PC-9 (cell line): ENCODE measurements around the gene HES3. TPM values are rescaled to one million over a fixed set of nuclear protein-coding genes. Genes with fewer than 3 reads are reported as not detected.
A peak's percentile ranks its signal among the peaks of the same experiment; 100 is the strongest.

Source experiments
- BruUV-seq: library from RNA; stranded (reverse); fragments of 400-500 nt; replicated peaks from 2 replicates; lab custom pipeline; 2021; lab: Mats Ljungman, UMichigan
- CTCF ChIA-PET: fragments of 300-600 bp; sonication (Branson Sonifier 250); formaldehyde crosslinking; loops from one replicate; lab custom pipeline; 2022; ENCODE audit warnings: antibody characterized with exemption; lab: Charles Lee
- POLR2A ChIA-PET: fragments of 300-600 bp; sonication (Branson Sonifier 250); formaldehyde crosslinking; loops from one replicate; lab custom pipeline; 2022; ENCODE audit warnings: antibody characterized with exemption; ENCODE audit not compliant: unreplicated experiment; lab: Charles Lee
- DNase-seq, 2 experiments: peaks; one replicate each; pipeline versions ENCODE4 v3.0.0 to v3.0.0-alpha.2; 2015 to 2022; ENCODE audit warnings: mixed read lengths in 1 of 2
- H2AFZ ChIP-seq: fragments of 200-600 bp; sonication (generic); 2 replicates; pipeline ENCODE4 v1.8.1; 2017; ENCODE audit warnings: antibody characterized with exemption
- H3F3A ChIP-seq: fragments of 200-600 bp; sonication (generic); 2 replicates; pipeline ENCODE4 v1.8.1; 2017; ENCODE audit warnings: antibody characterized with exemption, mild to moderate bottlenecking, low read depth; ENCODE audit not compliant: insufficient read depth
- H3K27ac ChIP-seq: fragments of 200-600 bp; sonication (generic); 2 replicates; pipeline ENCODE4 v1.6.1; 2016; ENCODE audit warnings: mixed run types
- H3K27me3 ChIP-seq: fragments of 200-600 bp; sonication (generic); 2 replicates; pipeline ENCODE4 v1.6.1; 2016; ENCODE audit warnings: low read depth, mixed run types; ENCODE audit not compliant: insufficient read depth
- H3K36me3 ChIP-seq: fragments of 200-600 bp; sonication (generic); 2 replicates; pipeline ENCODE4 v1.6.1; 2016; ENCODE audit warnings: low read depth, mixed run types
- H3K4me1 ChIP-seq: fragments of 200-600 bp; sonication (generic); replicated peaks from 2 replicates; pipeline ENCODE4 v1.6.1; 2016; ENCODE audit warnings: mixed run types; ENCODE audit not compliant: insufficient read depth
- H3K4me2 ChIP-seq: fragments of 200-600 bp; sonication (generic); 2 replicates; pipeline ENCODE4 v1.6.1; 2017; ENCODE audit warnings: mixed run types
- H3K4me3 ChIP-seq: fragments of 200-600 bp; sonication (generic); 2 replicates; pipeline ENCODE4 v1.6.1; 2016; ENCODE audit warnings: mixed run types
- H3K79me2 ChIP-seq: fragments of 200-600 bp; sonication (generic); 2 replicates; pipeline ENCODE4 v1.6.1; 2017; ENCODE audit warnings: low read depth, mixed run types
- H3K9me2 ChIP-seq: fragments of 200-600 bp; sonication (generic); 2 replicates; pipeline ENCODE4 v1.8.1; 2017; ENCODE audit warnings: mild to moderate bottlenecking; ENCODE audit not compliant: insufficient read depth
- H3K9me3 ChIP-seq: fragments of 200-600 bp; sonication (generic); 2 replicates; pipeline ENCODE4 v1.8.1; 2016; ENCODE audit warnings: low read depth; ENCODE audit not compliant: insufficient read depth
- H4K20me1 ChIP-seq: fragments of 200-600 bp; sonication (generic); 2 replicates; pipeline ENCODE4 v1.8.1; 2017; ENCODE audit not compliant: insufficient read depth
- EZH2 ChIP-seq: fragments of 200-600 bp; sonication (generic); IDR thresholded peaks from 2 replicates; pipeline ENCODE4 v1.8.0; 2017; ENCODE audit warnings: antibody characterized with exemption, low read depth
- intact Hi-C: fragments of 100-400 bp; cut with micrococcal nuclease; formaldehyde crosslinking; loops from one replicate; pipeline ENCODE4 v1.10.0; 2022; ENCODE audit not compliant: unreplicated experiment
- total RNA-seq: library from RNA; stranded (reverse); gene quantifications from 2 replicates; pipeline ENCODE4 v1.2.3, GENCODE V29; 2021
- TF ChIP-seq, protein P1 (sequence below): fragments of 200-600 bp; sonication (generic); conservative IDR thresholded peaks from 2 replicates; pipeline ENCODE4 v1.6.1; 2017; ENCODE audit warnings: mixed run types, antibody characterized with exemption, mild to moderate bottlenecking, moderate library complexity

Gene HES3
- total RNA-seq, 1 experiment from 2014 or later = not detected

DNA sequence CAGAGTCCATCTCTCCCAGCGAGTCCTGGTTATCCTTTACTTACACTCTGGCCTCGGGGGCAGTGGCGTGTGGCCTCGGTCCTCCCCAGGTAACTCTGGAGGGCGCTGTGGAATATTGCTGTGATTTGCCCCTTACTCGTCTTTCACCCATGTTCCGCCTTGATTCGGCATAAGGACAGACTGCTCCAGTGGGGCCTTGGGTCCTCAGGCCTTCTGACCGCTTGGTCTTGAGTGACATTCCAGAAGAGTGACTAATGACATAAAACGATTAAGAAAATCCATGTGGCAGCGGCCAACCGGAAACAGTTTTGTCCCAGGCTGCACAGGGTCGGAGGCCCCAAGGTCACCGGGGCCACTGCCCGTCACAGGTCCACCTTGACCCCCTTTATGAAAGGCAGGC is 19.3 kb upstream of the HES3 start:
- DNase-seq = peak; percentile 40 to 54
- H4K20me1 ChIP-seq = no peaks in the 10 kb centered on the region; the same call in 1 of the 2 replicates
- peaks cover 27% of the 10 kb centered on the region for H3F3A ChIP-seq
- H3K27me3 ChIP-seq = no peaks in the 10 kb centered on the region
- TF ChIP-seq, protein P1, sequence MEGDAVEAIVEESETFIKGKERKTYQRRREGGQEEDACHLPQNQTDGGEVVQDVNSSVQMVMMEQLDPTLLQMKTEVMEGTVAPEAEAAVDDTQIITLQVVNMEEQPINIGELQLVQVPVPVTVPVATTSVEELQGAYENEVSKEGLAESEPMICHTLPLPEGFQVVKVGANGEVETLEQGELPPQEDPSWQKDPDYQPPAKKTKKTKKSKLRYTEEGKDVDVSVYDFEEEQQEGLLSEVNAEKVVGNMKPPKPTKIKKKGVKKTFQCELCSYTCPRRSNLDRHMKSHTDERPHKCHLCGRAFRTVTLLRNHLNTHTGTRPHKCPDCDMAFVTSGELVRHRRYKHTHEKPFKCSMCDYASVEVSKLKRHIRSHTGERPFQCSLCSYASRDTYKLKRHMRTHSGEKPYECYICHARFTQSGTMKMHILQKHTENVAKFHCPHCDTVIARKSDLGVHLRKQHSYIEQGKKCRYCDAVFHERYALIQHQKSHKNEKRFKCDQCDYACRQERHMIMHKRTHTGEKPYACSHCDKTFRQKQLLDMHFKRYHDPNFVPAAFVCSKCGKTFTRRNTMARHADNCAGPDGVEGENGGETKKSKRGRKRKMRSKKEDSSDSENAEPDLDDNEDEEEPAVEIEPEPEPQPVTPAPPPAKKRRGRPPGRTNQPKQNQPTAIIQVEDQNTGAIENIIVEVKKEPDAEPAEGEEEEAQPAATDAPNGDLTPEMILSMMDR = no peak
- TF ChIP-seq EZH2 = no peak
- H3K9me3 ChIP-seq = no peaks in the 10 kb centered on the region
- no peak overlapping the region for H3K4me2 ChIP-seq
- H3K9me2 ChIP-seq = no peaks in the 10 kb centered on the region
- intact Hi-C loops = loop anchor here (10.0 kb wide), 1 partner anchor 390 kb away; the partner anchor contains the start of gene PHF13
- no peaks in the 10 kb centered on the region for H3K79me2 ChIP-seq
- H3K4me1 ChIP-seq = peaks cover 44% of the 10 kb centered on the region
- no TSS peak for BruUV-seq
- no peak overlapping the region for H3K27ac ChIP-seq
- CTCF ChIA-PET = interaction anchor here (0.9 to 1.0 kb wide), 2 partner anchors 18 to 20 kb away, joined by 5 to 11 read pairs; no protein-coding TSS in a partner anchor
- POLR2A ChIA-PET = no interaction called here
- no peak overlapping the region for H2AFZ ChIP-seq
- H3K36me3 ChIP-seq = no peaks in the 10 kb centered on the region
- no peak overlapping the region for H3K4me3 ChIP-seq

DNA sequence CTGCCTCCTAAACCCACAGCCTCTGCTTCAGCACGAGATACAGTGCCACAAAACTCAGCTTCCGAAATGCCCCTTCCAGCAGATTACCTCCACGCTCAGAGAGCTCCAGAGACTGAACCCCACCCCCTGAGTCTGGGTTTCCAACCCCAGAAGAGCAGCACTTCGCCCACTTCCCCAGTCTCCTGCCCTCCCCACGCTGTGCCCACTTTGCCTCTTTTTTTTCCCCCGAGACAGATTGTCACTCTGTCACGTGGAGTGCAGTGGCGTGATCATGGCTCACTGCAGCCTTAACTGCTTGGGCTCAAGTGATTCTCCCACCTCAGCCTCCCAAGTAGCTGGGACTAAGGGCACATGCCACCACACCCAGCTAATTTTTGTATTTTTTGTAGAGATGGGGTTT is 18.3 kb upstream of the HES3 start:
- Histone ChIP-seq H3K9me3 (no peaks in the 10 kb centered on the region), H3K9me2 (no peaks in the 10 kb centered on the region), H3K36me3 (no peaks in the 10 kb centered on the region), H2AFZ (no peak overlapping the region), H3K4me1 (peaks cover 36% of the 10 kb centered on the region), H3K79me2 (no peaks in the 10 kb centered on the region), H3K4me3 (no peak overlapping the region), H3K4me2 (no peak overlapping the region), H3K27me3 (no peaks in the 10 kb centered on the region), H3K27ac (no peak overlapping the region), H4K20me1 (no peaks in the 10 kb centered on the region; the same call in 1 of the 2 replicates), H3F3A (peaks cover 20% of the 10 kb centered on the region)
- DNase-seq = no peak
- TF ChIP-seq EZH2 = no peak
- TF ChIP-seq, protein P1 = no peak
- ChIA-PET POLR2A (no interaction called here), CTCF (interaction anchor here (0.6 to 0.8 kb wide), 2 partner anchors 21 to 22 kb away, joined by 3 to 7 read pairs; no protein-coding TSS in a partner anchor)
- intact Hi-C loops = loop anchor here (1.0 to 10.0 kb wide), 2 partner anchors 9 to 389 kb away; partner anchors contain the start of gene PHF13
- BruUV-seq = no TSS peak

DNA sequence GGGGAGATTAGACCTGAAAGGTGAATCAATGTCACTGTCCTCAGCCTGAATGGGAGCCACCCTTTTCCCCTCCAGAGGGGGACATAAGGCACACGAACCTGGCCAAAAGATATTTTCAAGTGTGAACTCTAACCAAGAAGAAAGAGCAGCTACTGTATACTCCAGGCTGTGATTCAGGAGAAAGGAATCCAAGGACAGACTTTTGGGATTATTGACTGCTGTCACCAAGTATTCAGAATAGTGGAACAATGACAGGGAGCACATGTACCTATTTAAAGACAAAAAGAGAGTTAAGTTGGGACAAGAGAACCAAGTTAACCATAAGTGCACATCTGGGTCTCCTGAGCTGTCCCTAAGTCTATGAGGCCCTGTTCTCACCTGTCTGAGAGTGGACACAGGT is 10.6 kb upstream of the HES3 start:
- H3K4me1 ChIP-seq = peaks cover 8% of the 10 kb centered on the region
- no peaks in the 10 kb centered on the region for H3K27me3 ChIP-seq
- no peak overlapping the region for H3K4me3 ChIP-seq
- no TSS peak for BruUV-seq
- ChIA-PET CTCF (interaction anchor here (0.5 kb wide), 1 partner anchor 207 kb away, joined by 4 read pairs; no protein-coding TSS in a partner anchor), POLR2A (interaction anchor here (0.7 kb wide), 1 partner anchor 124 kb away, joined by 3 read pairs; no protein-coding TSS in a partner anchor)
- no peak overlapping the region for H2AFZ ChIP-seq
- TF ChIP-seq, protein P1 = no peak
- no peaks in the 10 kb centered on the region for H4K20me1 ChIP-seq
- no peaks in the 10 kb centered on the region for H3K36me3 ChIP-seq
- H3K27ac ChIP-seq = no peak overlapping the region
- intact Hi-C loops = loop anchor here (10.0 kb wide), 1 partner anchor 49 kb away; the partner anchor contains the start of gene CHD5
- H3K9me3 ChIP-seq = no peaks in the 10 kb centered on the region
- peaks cover 25% of the 10 kb centered on the region for H3K79me2 ChIP-seq
- no peak for DNase-seq
- H3K9me2 ChIP-seq = no peaks in the 10 kb centered on the region
- H3K4me2 ChIP-seq = no peak overlapping the region
- H3F3A ChIP-seq = peaks cover 15% of the 10 kb centered on the region; the same call in 1 of the 2 replicates
